PC-3 (cell line): ENCODE data around the gene MAN2B1. TPM values are rescaled to one million over a fixed set of nuclear protein-coding genes. Genes with fewer than 3 reads are reported as not detected.

Experiments
- ATAC-seq: fragments of 200-7000 bp; cut with Tn5 transposase; 2 replicates; pipeline ENCODE4 v1.9.1; 2020; ENCODE audit warnings: mild to moderate bottlenecking, moderate library complexity
- BruUV-seq: library from RNA; stranded (reverse); fragments of 400-500 nt; replicated peaks from 2 replicates; lab custom pipeline; 2021; lab: Mats Ljungman, UMichigan
- CTCF ChIA-PET: fragments of 300-600 bp; sonication (Branson Sonifier 250); formaldehyde crosslinking; loops from one replicate; lab custom pipeline; 2022; ENCODE audit warnings: antibody characterized with exemption; lab: Charles Lee
- POLR2A ChIA-PET: fragments of 300-600 bp; sonication (Branson Sonifier 250); formaldehyde crosslinking; loops from one replicate; lab custom pipeline; 2022; ENCODE audit warnings: antibody characterized with exemption; ENCODE audit not compliant: unreplicated experiment; lab: Charles Lee
- DNase-seq: peaks from one replicate; pipeline ENCODE4 v3.0.0-alpha.2; 2015
- H2AFZ ChIP-seq: fragments of 300-600 bp; sonication (generic); 2 replicates; pipeline ENCODE4 v1.6.0; 2016; ENCODE audit warnings: antibody characterized with exemption, low read length
- H3F3A ChIP-seq: fragments of 300-600 bp; sonication (generic); one replicate; pipeline ENCODE4 v1.6.0; 2017; ENCODE audit warnings: antibody characterized with exemption, low read length, control low read depth, mild to moderate bottlenecking; ENCODE audit not compliant: unreplicated experiment
- H3K27ac ChIP-seq: fragments of 300-600 bp; sonication (generic); 2 replicates; pipeline ENCODE4 v1.5.1; 2016; ENCODE audit warnings: mild to moderate bottlenecking, low read length
- H3K27me3 ChIP-seq: fragments of 300-600 bp; sonication (generic); 2 replicates; pipeline ENCODE4 v1.6.1; 2016; ENCODE audit warnings: low read length, mixed read lengths
- H3K36me3 ChIP-seq: fragments of 300-600 bp; sonication (generic); 2 replicates; pipeline ENCODE4 v1.6.1; 2016; ENCODE audit warnings: low read depth, mixed run types, low read length, mixed read lengths
- H3K4me1 ChIP-seq: fragments of 300-600 bp; sonication (generic); 2 replicates; pipeline ENCODE4 v1.5.1; 2016; ENCODE audit warnings: low read length; ENCODE audit not compliant: insufficient read depth
- H3K4me2 ChIP-seq: fragments of 300-600 bp; sonication (generic); 2 replicates; pipeline ENCODE4 v1.6.0; 2016; ENCODE audit warnings: low read length
- H3K4me3 ChIP-seq: fragments of 300-600 bp; sonication (generic); 2 replicates; pipeline ENCODE4 v1.5.1; 2016; ENCODE audit warnings: mild to moderate bottlenecking, low read length, mixed read lengths
- H3K79me2 ChIP-seq: fragments of 300-600 bp; sonication (generic); 2 replicates; pipeline ENCODE4 v1.6.1; 2017; ENCODE audit warnings: low read length, mixed read lengths
- H3K9ac ChIP-seq: fragments of 300-600 bp; sonication (generic); 2 replicates; pipeline ENCODE4 v1.6.0; 2016; ENCODE audit warnings: mild to moderate bottlenecking, low read length
- H3K9me2 ChIP-seq: fragments of 300-600 bp; sonication (generic); replicated peaks from 2 replicates; pipeline ENCODE4 v1.6.1; 2016; ENCODE audit warnings: mixed run types, low read length, mixed read lengths
- H3K9me3 ChIP-seq: fragments of 300-600 bp; sonication (generic); 2 replicates; pipeline ENCODE4 v1.6.1; 2016; ENCODE audit warnings: low read length, mixed read lengths
- H4K20me1 ChIP-seq: fragments of 300-600 bp; sonication (generic); 2 replicates; pipeline ENCODE4 v1.6.1; 2016; ENCODE audit warnings: low read length, mixed read lengths
- CTCF ChIP-seq: fragments of 300-600 bp; sonication (generic); conservative IDR thresholded peaks from 2 replicates; pipeline ENCODE4 v1.5.1; 2017; ENCODE audit warnings: antibody characterized with exemption, low read depth, mild to moderate bottlenecking, low read length
- EZH2 ChIP-seq: fragments of 300-600 bp; sonication (generic); IDR thresholded peaks from one replicate; pipeline ENCODE4 v1.6.1; 2017; ENCODE audit warnings: antibody characterized with exemption, mild to moderate bottlenecking, low read length; ENCODE audit not compliant: unreplicated experiment
- EZH2phosphoT487 ChIP-seq: fragments of 300-600 bp; sonication (generic); IDR thresholded peaks from 2 replicates; pipeline ENCODE4 v1.6.1; 2018; ENCODE audit warnings: mild to moderate bottlenecking, antibody characterized with exemption, low read length, borderline replicate concordance
- intact Hi-C: fragments of 100-400 bp; cut with micrococcal nuclease; formaldehyde crosslinking; loops from 2 replicates; pipeline ENCODE4 v1.9.0; 2023
- total RNA-seq: library from RNA; depleted of rRNA; stranded (reverse); fragments of >200 nt; gene quantifications from 2 replicates; pipeline ENCODE4 v1.2.3, GENCODE V29; 2014

The MAN2B1 gene
- total RNA-seq, 1 experiment from 2014 or later, result 67.5 TPM

- BruUV-seq, result no TSS peak
- H3K9me3 ChIP-seq, result no peaks in the 10 kb centered on the region
- ATAC-seq, result no peak
These were observed 8.9 kb upstream of the MAN2B1 start for GRCh38 chr19:12675399-12675798.

GRCh38 chr19:12672744-12673143 is 6.2 kb upstream of the MAN2B1 start:
- no peak overlapping the region for H3K9ac ChIP-seq
- peaks cover 15% of the 10 kb centered on the region for H3K4me1 ChIP-seq
- TF ChIP-seq EZH2, result no peak
- no peak for TF ChIP-seq CTCF
- TF ChIP-seq EZH2phosphoT487, result no peak
- POLR2A ChIA-PET, result interaction anchor here (0.6 kb wide), 1 partner anchor 64 kb away, joined by 5 read pairs; no protein-coding TSS in a partner anchor
- H3K4me2 ChIP-seq, result no peak overlapping the region
- H4K20me1 ChIP-seq, result peaks cover 6% of the 10 kb centered on the region; the same call in 1 of the 2 replicates
- no peaks in the 10 kb centered on the region for H3K9me2 ChIP-seq
- no peaks in the 10 kb centered on the region for H3K27me3 ChIP-seq
- no TSS peak for BruUV-seq
- no peaks in the 10 kb centered on the region for H3K9me3 ChIP-seq
- H3K4me3 ChIP-seq, result no peak overlapping the region
- no peak overlapping the region for H3K27ac ChIP-seq
- no peak for ATAC-seq
- CTCF ChIA-PET, result interaction anchor here (1.2 kb wide), 1 partner anchor 107 kb away, joined by 12 read pairs; no protein-coding TSS in a partner anchor
- H3K36me3 ChIP-seq, result peaks cover 34% of the 10 kb centered on the region
- H3K79me2 ChIP-seq, result peaks cover 40% of the 10 kb centered on the region
- no peaks in the 10 kb centered on the region for H3F3A ChIP-seq
- H2AFZ ChIP-seq, result no peak overlapping the region
- no peak for DNase-seq
- intact Hi-C loops, result loop anchor here (1.0 kb wide), 1 partner anchor 108 kb away; no protein-coding TSS in a partner anchor

More at GRCh38 chr19:12675399-12675798, 8.9 kb upstream of the MAN2B1 start:
- H4K20me1 ChIP-seq, result peaks cover 6% of the 10 kb centered on the region; the same call in 1 of the 2 replicates
- H3F3A ChIP-seq, result no peaks in the 10 kb centered on the region
- H3K27ac ChIP-seq, result no peak overlapping the region
- no peak overlapping the region for H3K4me3 ChIP-seq
- H3K79me2 ChIP-seq, result peaks cover 31% of the 10 kb centered on the region
- no peak for DNase-seq
- H3K4me1 ChIP-seq, result peaks cover 4% of the 10 kb centered on the region; the same call in 1 of the 2 replicates
- H3K27me3 ChIP-seq, result no peaks in the 10 kb centered on the region
- intact Hi-C loops, result no loop called here
- H2AFZ ChIP-seq, result no peak overlapping the region
- no peak overlapping the region for H3K4me2 ChIP-seq
- CTCF ChIA-PET, result no interaction called here
- H3K36me3 ChIP-seq, result peaks cover 48% of the 10 kb centered on the region
- H3K9ac ChIP-seq, result no peak overlapping the region
- no peaks in the 10 kb centered on the region for H3K9me2 ChIP-seq
- POLR2A ChIA-PET, result no interaction called here
- no peak for TF ChIP-seq EZH2
- TF ChIP-seq CTCF, result no peak
- no peak for TF ChIP-seq EZH2phosphoT487

- no TSS peak for BruUV-seq
- intact Hi-C loops, result no loop called here
- POLR2A ChIA-PET, result no interaction called here
These were observed 3.8 kb upstream of the MAN2B1 start for GRCh38 chr19:12670159-12670928.

More at GRCh38 chr19:12670159-12670928, 3.8 kb upstream of the MAN2B1 start:
- H3F3A ChIP-seq, result no peaks in the 10 kb centered on the region
- H3K9me2 ChIP-seq, result no peaks in the 10 kb centered on the region
- peaks cover 14% of the 10 kb centered on the region for H3K36me3 ChIP-seq
- TF ChIP-seq CTCF, result no peak
- TF ChIP-seq EZH2phosphoT487, result no peak
- TF ChIP-seq EZH2, result no peak
- H3K27me3 ChIP-seq, result no peaks in the 10 kb centered on the region
- peak overlapping the region; percentile 71; the same call in 1 of the 2 replicates for H3K27ac ChIP-seq
- H3K4me2 ChIP-seq, result peak overlapping the region; percentile 93
- peak overlapping the region; percentile 91 for H3K9ac ChIP-seq
- H3K4me1 ChIP-seq, result peaks cover 32% of the 10 kb centered on the region
- no peak for DNase-seq
- no peaks in the 10 kb centered on the region for H4K20me1 ChIP-seq
- no peaks in the 10 kb centered on the region for H3K9me3 ChIP-seq
- peaks cover 56% of the 10 kb centered on the region for H3K79me2 ChIP-seq
- CTCF ChIA-PET, result interaction anchor here (1.2 kb wide), 1 partner anchor 178 kb away, joined by 5 read pairs; no protein-coding TSS in a partner anchor
- peak overlapping the region; percentile 89 for H2AFZ ChIP-seq
- peak overlapping the region; percentile 88 for H3K4me3 ChIP-seq
- ATAC-seq, result no peak
